Measurements from ENCODE around the gene CCZ1B.
"Not testable (repeated sequence)": the region's sequence is repeated elsewhere in the genome, so short reads cannot be mapped to it uniquely, and the experiment has no call there.

The CCZ1B gene

GRCh38 chr7:6831018-6831725 lies 5.1 kb upstream of the CCZ1B start:
- no peaks in the 10 kb centered on the region for H3K9me3 ChIP-seq (ENCODE audit: insufficient read depth, low read length)
- H2AFZ ChIP-seq (ENCODE audit: low read depth, low read length, severe bottlenecking): no peak overlapping the region
- TF ChIP-seq EZH2phosphoT487 (conservative IDR thresholded peaks at IDR 0.05; ENCODE audit: low read length): no peak
- TF ChIP-seq CTCF (IDR thresholded peaks at IDR 0.05; ENCODE audit: insufficient read depth, low read length, poor library complexity, severe bottlenecking): no peak
- H3K4me2 ChIP-seq (ENCODE audit: low read depth, low read length, poor library complexity, severe bottlenecking): no peak overlapping the region
- no peaks in the 10 kb centered on the region for H3K79me2 ChIP-seq (ENCODE audit: insufficient read depth, low read length)
- H3K9ac ChIP-seq (ENCODE audit: low read length): no peak overlapping the region
- H3K4me3 ChIP-seq (ENCODE audit: insufficient read depth, low read length, poor library complexity, severe bottlenecking): no peak overlapping the region
- H3K27me3 ChIP-seq (ENCODE audit: low read length): no peaks in the 10 kb centered on the region
- no peaks in the 10 kb centered on the region for H3K9me2 ChIP-seq (replicated peaks; ENCODE audit: insufficient read depth, low read length)
- no peaks in the 10 kb centered on the region for H3F3A ChIP-seq (ENCODE audit: insufficient read depth)
- H3K27ac ChIP-seq (ENCODE audit: low read depth, low read length): no peak overlapping the region
- no peaks in the 10 kb centered on the region for H3K36me3 ChIP-seq (ENCODE audit: low read length)
- no peaks in the 10 kb centered on the region for H4K20me1 ChIP-seq (ENCODE audit: low read depth, low read length)

GRCh38 chr7:6830026-6830425 lies 4.0 kb upstream of the CCZ1B start:
- H3K36me3 ChIP-seq (ENCODE audit: low read length); H3K9me2 ChIP-seq (replicated peaks; ENCODE audit: insufficient read depth, low read length); H3K4me2 ChIP-seq (ENCODE audit: low read depth, low read length, poor library complexity, severe bottlenecking); H3K4me3 ChIP-seq (ENCODE audit: insufficient read depth, low read length, poor library complexity, severe bottlenecking); H3K27me3 ChIP-seq (ENCODE audit: low read length); H3K27ac ChIP-seq (ENCODE audit: low read depth, low read length); H3F3A ChIP-seq (ENCODE audit: insufficient read depth); H3K79me2 ChIP-seq (ENCODE audit: insufficient read depth, low read length); H3K9me3 ChIP-seq (ENCODE audit: insufficient read depth, low read length); H4K20me1 ChIP-seq (ENCODE audit: low read depth, low read length); H3K9ac ChIP-seq (ENCODE audit: low read length); H2AFZ ChIP-seq (ENCODE audit: low read depth, low read length, severe bottlenecking): not testable (repeated sequence)

- H4K20me1 ChIP-seq (ENCODE audit: low read depth, low read length); H3K4me2 ChIP-seq (ENCODE audit: low read depth, low read length, poor library complexity, severe bottlenecking); H3K27ac ChIP-seq (ENCODE audit: low read depth, low read length); H2AFZ ChIP-seq (ENCODE audit: low read depth, low read length, severe bottlenecking); H3K9me3 ChIP-seq (ENCODE audit: insufficient read depth, low read length); H3F3A ChIP-seq (ENCODE audit: insufficient read depth); H3K27me3 ChIP-seq (ENCODE audit: low read length); H3K9me2 ChIP-seq (replicated peaks; ENCODE audit: insufficient read depth, low read length); H3K36me3 ChIP-seq (ENCODE audit: low read length); H3K79me2 ChIP-seq (ENCODE audit: insufficient read depth, low read length); H3K4me3 ChIP-seq (ENCODE audit: insufficient read depth, low read length, poor library complexity, severe bottlenecking); H3K9ac ChIP-seq (ENCODE audit: low read length): not testable (repeated sequence)
Measured at GRCh38 chr7:6829616-6830015, 3.5 kb upstream of the CCZ1B start.

- not testable (repeated sequence) for H3K27ac ChIP-seq (ENCODE audit: low read depth, low read length); H3K9ac ChIP-seq (ENCODE audit: low read length); H2AFZ ChIP-seq (ENCODE audit: low read depth, low read length, severe bottlenecking); H3F3A ChIP-seq (ENCODE audit: insufficient read depth); H4K20me1 ChIP-seq (ENCODE audit: low read depth, low read length); H3K4me3 ChIP-seq (ENCODE audit: insufficient read depth, low read length, poor library complexity, severe bottlenecking); H3K9me2 ChIP-seq (replicated peaks; ENCODE audit: insufficient read depth, low read length); H3K27me3 ChIP-seq (ENCODE audit: low read length); H3K9me3 ChIP-seq (ENCODE audit: insufficient read depth, low read length); H3K79me2 ChIP-seq (ENCODE audit: insufficient read depth, low read length); H3K4me2 ChIP-seq (ENCODE audit: low read depth, low read length, poor library complexity, severe bottlenecking); H3K36me3 ChIP-seq (ENCODE audit: low read length)
Measured at GRCh38 chr7:6827180-6827579, 1.1 kb upstream of the CCZ1B start.

GRCh38 chr7:6825236-6826125 lies 594 bp downstream of the CCZ1B start:
- Histone ChIP-seq H3K9ac (ENCODE audit: low read length) (peak overlapping the region; percentile 46), H3K4me3 (ENCODE audit: insufficient read depth, low read length, poor library complexity, severe bottlenecking) (peak overlapping the region; percentile 47), H3K4me2 (ENCODE audit: low read depth, low read length, poor library complexity, severe bottlenecking) (peak overlapping the region; percentile 39)
- H4K20me1 ChIP-seq (ENCODE audit: low read depth, low read length); H3K27me3 ChIP-seq (ENCODE audit: low read length); H3K36me3 ChIP-seq (ENCODE audit: low read length); H3K79me2 ChIP-seq (ENCODE audit: insufficient read depth, low read length); H3F3A ChIP-seq (ENCODE audit: insufficient read depth); H3K9me3 ChIP-seq (ENCODE audit: insufficient read depth, low read length); H3K9me2 ChIP-seq (replicated peaks; ENCODE audit: insufficient read depth, low read length); H3K27ac ChIP-seq (ENCODE audit: low read depth, low read length); H2AFZ ChIP-seq (ENCODE audit: low read depth, low read length, severe bottlenecking): not testable (repeated sequence)

GRCh38 chr7:6821622-6822021 lies 4.5 kb downstream of the CCZ1B start:
- H3K27ac ChIP-seq (ENCODE audit: low read depth, low read length); H3K27me3 ChIP-seq (ENCODE audit: low read length); H2AFZ ChIP-seq (ENCODE audit: low read depth, low read length, severe bottlenecking); H3K4me2 ChIP-seq (ENCODE audit: low read depth, low read length, poor library complexity, severe bottlenecking); H4K20me1 ChIP-seq (ENCODE audit: low read depth, low read length); H3K36me3 ChIP-seq (ENCODE audit: low read length); H3K79me2 ChIP-seq (ENCODE audit: insufficient read depth, low read length); H3K4me3 ChIP-seq (ENCODE audit: insufficient read depth, low read length, poor library complexity, severe bottlenecking); H3F3A ChIP-seq (ENCODE audit: insufficient read depth); H3K9me3 ChIP-seq (ENCODE audit: insufficient read depth, low read length); H3K9me2 ChIP-seq (replicated peaks; ENCODE audit: insufficient read depth, low read length); H3K9ac ChIP-seq (ENCODE audit: low read length): not testable (repeated sequence)

- not testable (repeated sequence) for H3K79me2 ChIP-seq (ENCODE audit: insufficient read depth, low read length); H2AFZ ChIP-seq (ENCODE audit: low read depth, low read length, severe bottlenecking); H3K27me3 ChIP-seq (ENCODE audit: low read length); H3K4me3 ChIP-seq (ENCODE audit: insufficient read depth, low read length, poor library complexity, severe bottlenecking); H3K9me2 ChIP-seq (replicated peaks; ENCODE audit: insufficient read depth, low read length); H3K27ac ChIP-seq (ENCODE audit: low read depth, low read length); H4K20me1 ChIP-seq (ENCODE audit: low read depth, low read length); H3K9me3 ChIP-seq (ENCODE audit: insufficient read depth, low read length); H3K4me2 ChIP-seq (ENCODE audit: low read depth, low read length, poor library complexity, severe bottlenecking); H3F3A ChIP-seq (ENCODE audit: insufficient read depth); H3K36me3 ChIP-seq (ENCODE audit: low read length); H3K9ac ChIP-seq (ENCODE audit: low read length)
Measured at GRCh38 chr7:6815470-6815869, 10.6 kb downstream of the CCZ1B start.

Data from SU-DHL-6 (cell line).